ENCODE results near the gene NAGPA.

GRCh38 chr16:5017678-5017969, 16.1 kb downstream of the NAGPA start:
- TF ChIP-seq EP300 (IDR thresholded peaks at IDR 0.05; ENCODE audit: borderline replicate concordance) (no peak), EGR1 (IDR thresholded peaks at IDR 0.05) (no peak)

All from Ishikawa (cell line).